Measurements from ENCODE around the gene PTPN20.
"Not testable (repeated sequence)": the region's sequence is repeated elsewhere in the genome, so short reads cannot be mapped to it uniquely, and the experiment has no call there.

DNA sequence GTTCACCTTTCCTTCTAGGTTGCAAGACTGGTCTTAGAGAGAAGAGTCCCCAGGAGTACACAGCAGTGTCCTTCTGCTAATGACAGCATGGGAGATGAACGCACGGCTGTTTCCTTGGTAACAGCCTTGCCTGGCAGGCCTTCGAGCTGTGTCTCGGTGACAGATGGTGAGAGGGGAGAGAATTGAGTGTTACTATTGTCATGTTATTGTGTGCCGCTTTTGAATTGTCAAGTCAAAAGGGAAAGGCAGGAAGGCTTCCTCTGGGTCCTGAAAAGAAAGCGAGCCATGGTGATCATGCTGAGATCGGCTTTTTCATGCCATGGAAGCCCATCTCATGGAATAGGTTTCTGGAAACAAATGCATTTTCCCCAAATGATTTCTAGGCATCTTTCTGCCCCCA, 32.5 kb upstream of the PTPN20 start:
- TF ChIP-seq CTCF (IDR thresholded peaks at IDR 0.05; ENCODE audit: borderline replicate concordance, extremely low read depth, low read length, poor library complexity, severe bottlenecking); EZH2 (IDR thresholded peaks at IDR 0.05; ENCODE audit: borderline replicate concordance, low read depth, low read length, severe bottlenecking): not testable (repeated sequence)
